ENCODE results near the gene PCIF1.
"Not testable (repeated sequence)": the region's sequence is repeated elsewhere in the genome, so short reads cannot be mapped to it uniquely, and the experiment has no call there.

The PCIF1 gene

GRCh38 chr20:45993197-45993951 is 58.9 kb downstream of the PCIF1 start:
- no peak overlapping the region for H2AFZ ChIP-seq (ENCODE audit: low read depth, low read length)
- 0 out of 2 replicates have a peak, but pooled peaks cover 4% of the 10 kb centered on the region for H4K20me1 ChIP-seq (ENCODE audit: insufficient read depth, low read length)
- TF ChIP-seq, protein P1, sequence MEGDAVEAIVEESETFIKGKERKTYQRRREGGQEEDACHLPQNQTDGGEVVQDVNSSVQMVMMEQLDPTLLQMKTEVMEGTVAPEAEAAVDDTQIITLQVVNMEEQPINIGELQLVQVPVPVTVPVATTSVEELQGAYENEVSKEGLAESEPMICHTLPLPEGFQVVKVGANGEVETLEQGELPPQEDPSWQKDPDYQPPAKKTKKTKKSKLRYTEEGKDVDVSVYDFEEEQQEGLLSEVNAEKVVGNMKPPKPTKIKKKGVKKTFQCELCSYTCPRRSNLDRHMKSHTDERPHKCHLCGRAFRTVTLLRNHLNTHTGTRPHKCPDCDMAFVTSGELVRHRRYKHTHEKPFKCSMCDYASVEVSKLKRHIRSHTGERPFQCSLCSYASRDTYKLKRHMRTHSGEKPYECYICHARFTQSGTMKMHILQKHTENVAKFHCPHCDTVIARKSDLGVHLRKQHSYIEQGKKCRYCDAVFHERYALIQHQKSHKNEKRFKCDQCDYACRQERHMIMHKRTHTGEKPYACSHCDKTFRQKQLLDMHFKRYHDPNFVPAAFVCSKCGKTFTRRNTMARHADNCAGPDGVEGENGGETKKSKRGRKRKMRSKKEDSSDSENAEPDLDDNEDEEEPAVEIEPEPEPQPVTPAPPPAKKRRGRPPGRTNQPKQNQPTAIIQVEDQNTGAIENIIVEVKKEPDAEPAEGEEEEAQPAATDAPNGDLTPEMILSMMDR (IDR thresholded peaks at IDR 0.05; ENCODE audit: low read depth, low read length): no peak
- no peak for TF ChIP-seq EZH2phosphoT487 (IDR thresholded peaks at IDR 0.05; ENCODE audit: low read depth)
- no peak overlapping the region for H3K4me2 ChIP-seq (ENCODE audit: low read length)
- H3K4me3 ChIP-seq (ENCODE audit: low read length): no peak overlapping the region
- no peaks in the 10 kb centered on the region for H3K79me2 ChIP-seq (ENCODE audit: low read length)
- H3K9ac ChIP-seq (ENCODE audit: low read length): no peak overlapping the region
- H3K9me3 ChIP-seq (ENCODE audit: insufficient read depth, low read length): no peaks in the 10 kb centered on the region
- H3K4me1 ChIP-seq (ENCODE audit: low read length): peaks cover 13% of the 10 kb centered on the region
- H3K27me3 ChIP-seq (ENCODE audit: low read depth, low read length): peaks cover 57% of the 10 kb centered on the region
- H3K27ac ChIP-seq (ENCODE audit: low read length): no peak overlapping the region
- no peaks in the 10 kb centered on the region for H3K36me3 ChIP-seq (replicated peaks; ENCODE audit: low read depth, low read length)

DNA sequence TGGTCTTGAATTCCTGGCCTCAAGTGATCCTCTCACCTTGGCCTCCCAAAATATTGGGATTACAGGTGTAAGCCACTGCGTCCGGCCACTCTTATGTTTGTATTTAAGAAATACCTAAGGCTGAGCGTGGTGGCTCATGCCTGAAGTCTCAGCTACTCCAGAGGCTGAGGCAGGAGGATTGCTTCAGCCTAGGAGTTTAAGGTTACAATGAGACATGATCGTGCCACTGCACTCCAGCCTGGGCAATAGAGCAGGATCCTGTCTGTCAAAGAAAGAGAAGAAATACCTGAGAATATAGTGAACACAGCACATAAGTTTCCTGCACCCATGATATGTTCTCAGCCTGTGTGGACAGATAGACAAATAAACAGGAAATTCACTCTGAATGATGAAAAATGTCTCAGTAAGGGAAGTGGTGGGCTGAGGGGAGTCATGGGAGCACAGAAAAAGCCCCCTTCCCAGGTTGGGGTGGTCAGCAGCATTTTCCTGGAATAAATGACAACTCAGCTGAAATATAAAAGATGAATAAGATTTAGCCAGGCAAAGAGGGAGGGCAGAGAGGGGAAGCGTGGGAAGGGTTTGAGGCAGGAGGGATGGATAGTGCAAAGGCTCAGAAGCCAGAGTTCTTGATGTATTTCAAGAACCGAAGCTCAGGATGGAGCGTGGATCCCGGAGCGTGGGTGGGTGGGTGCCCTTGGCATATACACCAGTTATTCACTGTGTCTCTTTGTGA is 60.4 kb downstream of the PCIF1 start:
- Histone ChIP-seq H3K4me3 (ENCODE audit: low read length) (no peak overlapping the region), H3K4me2 (ENCODE audit: low read length) (no peak overlapping the region), H3K9me3 (ENCODE audit: insufficient read depth, low read length) (no peaks in the 10 kb centered on the region), H3K27ac (ENCODE audit: low read length) (no peak overlapping the region), H3K9ac (ENCODE audit: low read length) (no peak overlapping the region), H2AFZ (ENCODE audit: low read depth, low read length) (no peak overlapping the region), H3K27me3 (ENCODE audit: low read depth, low read length) (peaks cover 62% of the 10 kb centered on the region), H3K4me1 (ENCODE audit: low read length) (peaks cover 22% of the 10 kb centered on the region), H3K79me2 (ENCODE audit: low read length) (no peaks in the 10 kb centered on the region), H3K36me3 (replicated peaks; ENCODE audit: low read depth, low read length) (no peaks in the 10 kb centered on the region), H4K20me1 (ENCODE audit: insufficient read depth, low read length) (0 out of 2 replicates have a peak, but pooled peaks cover 4% of the 10 kb centered on the region)
- TF ChIP-seq EZH2phosphoT487 (IDR thresholded peaks at IDR 0.05; ENCODE audit: low read depth): no peak
- TF ChIP-seq, protein P1 (IDR thresholded peaks at IDR 0.05; ENCODE audit: low read depth, low read length): no peak

DNA sequence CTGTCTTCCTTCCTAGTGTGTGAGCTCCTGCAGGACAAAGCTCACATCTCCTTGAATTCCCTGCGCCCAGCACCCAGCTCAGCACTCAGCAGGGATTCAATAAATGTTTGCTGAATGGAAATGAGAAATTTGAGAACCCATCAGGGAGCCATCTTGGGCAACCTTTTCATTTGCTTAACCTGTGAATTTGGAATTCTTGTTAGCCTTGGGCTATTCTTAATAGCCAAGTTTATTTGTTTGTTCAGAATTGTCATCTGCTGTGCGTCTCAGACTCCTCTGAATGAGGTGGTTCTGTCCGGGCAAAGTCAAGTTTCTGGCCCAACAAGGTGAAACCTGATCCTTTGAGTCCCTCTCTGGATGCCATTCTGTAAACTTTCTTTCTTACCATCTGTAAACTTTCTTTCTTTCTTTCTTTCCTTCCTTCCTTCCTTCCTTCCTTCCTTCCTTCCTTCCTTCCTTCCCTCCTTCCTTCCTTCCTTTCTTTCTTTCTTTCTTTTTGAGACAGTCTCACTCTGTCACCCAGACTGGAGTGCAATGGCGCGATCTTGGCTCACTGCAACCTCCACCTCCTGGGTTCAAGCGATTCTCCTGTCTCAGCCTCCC is 61.1 kb downstream of the PCIF1 start:
- not testable (repeated sequence) for H3K9ac ChIP-seq (ENCODE audit: low read length)

GRCh38 chr20:45997187-45997586 is 62.7 kb downstream of the PCIF1 start:
- Histone ChIP-seq H3K9ac (ENCODE audit: low read length) (no peak overlapping the region), H3K79me2 (ENCODE audit: low read length) (no peaks in the 10 kb centered on the region), H2AFZ (ENCODE audit: low read depth, low read length) (no peak overlapping the region), H3K4me2 (ENCODE audit: low read length) (no peak overlapping the region), H3K9me3 (ENCODE audit: insufficient read depth, low read length) (no peaks in the 10 kb centered on the region), H3K4me1 (ENCODE audit: low read length) (peaks cover 25% of the 10 kb centered on the region), H3K4me3 (ENCODE audit: low read length) (no peak overlapping the region), H3K36me3 (replicated peaks; ENCODE audit: low read depth, low read length) (no peaks in the 10 kb centered on the region), H4K20me1 (ENCODE audit: insufficient read depth, low read length) (0 out of 2 replicates have a peak, but pooled peaks cover 4% of the 10 kb centered on the region), H3K27ac (ENCODE audit: low read length) (no peak overlapping the region), H3K27me3 (ENCODE audit: low read depth, low read length) (peaks cover 74% of the 10 kb centered on the region)
- no peak for TF ChIP-seq EZH2phosphoT487 (IDR thresholded peaks at IDR 0.05; ENCODE audit: low read depth)
- TF ChIP-seq, protein P1 (IDR thresholded peaks at IDR 0.05; ENCODE audit: low read depth, low read length): no peak

More for the DNA sequence above, 61.1 kb downstream of the PCIF1 start:
- H4K20me1 ChIP-seq (ENCODE audit: insufficient read depth, low read length); H3K27ac ChIP-seq (ENCODE audit: low read length); H3K36me3 ChIP-seq (replicated peaks; ENCODE audit: low read depth, low read length); H3K79me2 ChIP-seq (ENCODE audit: low read length); H3K4me2 ChIP-seq (ENCODE audit: low read length); H2AFZ ChIP-seq (ENCODE audit: low read depth, low read length); H3K4me3 ChIP-seq (ENCODE audit: low read length); H3K9me3 ChIP-seq (ENCODE audit: insufficient read depth, low read length): not testable (repeated sequence)
- Histone ChIP-seq H3K27me3 (ENCODE audit: low read depth, low read length) (peaks cover 65% of the 10 kb centered on the region), H3K4me1 (ENCODE audit: low read length) (peaks cover 24% of the 10 kb centered on the region)

All from OCI-LY3 (cell line).